ENCODE measurements around the gene A2ML1.

DNA sequence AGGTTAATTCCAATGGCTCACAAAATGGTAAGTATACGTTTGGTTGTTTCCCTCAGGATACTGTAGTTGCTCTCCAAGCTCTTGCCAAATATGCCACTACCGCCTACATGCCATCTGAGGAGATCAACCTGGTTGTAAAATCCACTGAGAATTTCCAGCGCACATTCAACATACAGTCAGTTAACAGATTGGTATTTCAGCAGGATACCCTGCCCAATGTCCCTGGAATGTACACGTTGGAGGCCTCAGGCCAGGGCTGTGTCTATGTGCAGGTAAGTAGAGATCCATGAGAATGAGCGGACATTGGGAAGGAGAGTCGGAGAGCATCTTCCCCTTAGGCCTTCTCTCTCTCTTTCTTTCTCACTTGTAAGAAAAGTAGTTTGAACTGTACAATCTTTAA, 45.4 kb downstream of the A2ML1 start:
- TF ChIP-seq, protein P1, sequence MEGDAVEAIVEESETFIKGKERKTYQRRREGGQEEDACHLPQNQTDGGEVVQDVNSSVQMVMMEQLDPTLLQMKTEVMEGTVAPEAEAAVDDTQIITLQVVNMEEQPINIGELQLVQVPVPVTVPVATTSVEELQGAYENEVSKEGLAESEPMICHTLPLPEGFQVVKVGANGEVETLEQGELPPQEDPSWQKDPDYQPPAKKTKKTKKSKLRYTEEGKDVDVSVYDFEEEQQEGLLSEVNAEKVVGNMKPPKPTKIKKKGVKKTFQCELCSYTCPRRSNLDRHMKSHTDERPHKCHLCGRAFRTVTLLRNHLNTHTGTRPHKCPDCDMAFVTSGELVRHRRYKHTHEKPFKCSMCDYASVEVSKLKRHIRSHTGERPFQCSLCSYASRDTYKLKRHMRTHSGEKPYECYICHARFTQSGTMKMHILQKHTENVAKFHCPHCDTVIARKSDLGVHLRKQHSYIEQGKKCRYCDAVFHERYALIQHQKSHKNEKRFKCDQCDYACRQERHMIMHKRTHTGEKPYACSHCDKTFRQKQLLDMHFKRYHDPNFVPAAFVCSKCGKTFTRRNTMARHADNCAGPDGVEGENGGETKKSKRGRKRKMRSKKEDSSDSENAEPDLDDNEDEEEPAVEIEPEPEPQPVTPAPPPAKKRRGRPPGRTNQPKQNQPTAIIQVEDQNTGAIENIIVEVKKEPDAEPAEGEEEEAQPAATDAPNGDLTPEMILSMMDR (conservative IDR thresholded peaks at IDR 0.05; ENCODE audit: low read depth, low read length), result no peak
- no peak for TF ChIP-seq EZH2 (IDR thresholded peaks at IDR 0.05; ENCODE audit: borderline replicate concordance, low read depth, low read length, poor library complexity, severe bottlenecking)
